NCI-H446 treated with DMSO at 0.1 percent for 48 hours (cell line): ENCODE results near the gene TRNAU1AP.
"Not testable (repeated sequence)": the region's sequence is repeated elsewhere in the genome, so short reads cannot be mapped to it uniquely, and the experiment has no call there.

Experiments used
- DNase-seq: peaks from one replicate; lab custom pipeline; 2025; lab: John Stamatoyannopoulos, UW

Gene TRNAU1AP

GRCh38 chr1:28577052-28577678 is 24.3 kb downstream of the TRNAU1AP start:
- DNase-seq, result no peak

GRCh38 chr1:28577738-28578536 is 25.1 kb downstream of the TRNAU1AP start:
- DNase-seq, result no peak

GRCh38 chr1:28578696-28579218 is 25.9 kb downstream of the TRNAU1AP start:
- DNase-seq, result no peak

- no peak for DNase-seq
These were observed 26.5 kb downstream of the TRNAU1AP start for GRCh38 chr1:28579401-28579800.

DNA sequence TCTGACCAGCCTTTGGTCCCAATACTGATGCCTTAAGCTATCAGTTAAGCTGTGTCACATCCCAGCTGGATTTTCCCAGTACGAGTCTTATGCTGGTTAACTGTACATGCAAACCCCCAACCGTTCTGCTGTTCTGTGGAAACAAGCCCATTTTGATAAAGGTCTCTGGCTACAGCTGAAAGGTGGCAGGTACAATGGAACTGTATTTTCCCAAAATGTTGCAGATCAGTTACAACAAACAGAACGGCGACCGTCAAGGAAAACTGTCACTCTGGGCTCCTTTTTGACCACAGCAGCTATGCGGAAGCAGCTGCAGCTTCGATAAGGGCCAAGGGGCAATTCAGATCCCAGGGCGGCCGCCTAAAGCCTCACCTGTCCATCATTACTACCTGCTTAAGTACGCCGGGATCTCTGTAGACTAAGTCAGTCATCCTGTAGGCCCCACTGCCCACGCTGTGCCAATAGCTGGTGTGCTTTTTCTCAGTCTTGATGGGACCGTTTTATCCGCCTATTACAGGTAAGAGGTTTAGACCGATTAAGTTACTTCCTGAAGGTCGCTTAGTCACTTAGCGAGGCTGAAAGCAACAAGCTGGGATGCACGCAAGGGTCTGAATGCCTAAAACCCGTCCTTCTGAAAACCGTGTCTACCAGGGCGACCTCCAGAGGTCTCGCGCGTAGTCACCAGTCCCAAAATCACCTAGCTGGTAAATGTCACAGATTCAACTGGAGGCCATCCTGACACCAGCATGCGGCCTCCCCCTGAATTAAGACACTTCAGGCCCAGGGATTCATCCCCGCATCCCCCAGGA is 28.0 kb downstream of the TRNAU1AP start:
- DNase-seq, result no peak

DNA sequence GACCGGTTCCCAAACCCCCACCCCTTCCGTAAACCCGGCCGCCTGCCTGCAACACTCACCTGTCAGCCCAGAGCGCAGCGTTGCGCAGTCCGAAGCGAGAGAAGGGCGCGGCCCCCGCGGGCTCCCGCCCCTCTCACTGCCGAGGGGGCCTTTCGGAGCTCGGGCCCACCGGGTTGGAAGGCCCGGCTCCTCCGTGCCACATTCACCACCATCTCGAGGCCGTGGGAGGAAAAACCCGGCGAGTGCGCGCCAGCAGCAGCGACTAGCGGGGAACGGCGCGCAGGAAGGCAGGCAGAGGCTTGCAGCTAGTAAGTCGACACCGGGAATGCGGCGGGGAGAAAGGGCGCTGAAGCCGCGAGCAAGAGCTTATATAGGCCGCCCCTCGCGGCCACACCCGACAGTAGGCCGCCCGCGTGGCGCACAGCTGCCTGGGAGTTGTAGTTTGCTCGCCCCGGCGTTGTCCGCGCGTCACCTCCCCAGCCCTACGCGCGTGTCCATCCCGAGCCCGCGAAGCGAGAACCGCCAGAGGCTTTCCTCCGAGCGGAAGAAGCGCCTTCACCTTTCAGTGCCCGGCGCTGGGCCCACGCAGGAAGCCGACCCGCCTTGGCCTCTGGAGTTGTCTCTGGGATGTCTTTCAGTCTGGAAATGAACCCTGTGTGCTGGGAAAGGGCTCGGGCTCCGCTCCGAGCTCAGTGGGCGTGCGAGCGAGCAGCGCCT is 28.8 kb downstream of the TRNAU1AP start:
- peak; percentile 95 for DNase-seq

DNA sequence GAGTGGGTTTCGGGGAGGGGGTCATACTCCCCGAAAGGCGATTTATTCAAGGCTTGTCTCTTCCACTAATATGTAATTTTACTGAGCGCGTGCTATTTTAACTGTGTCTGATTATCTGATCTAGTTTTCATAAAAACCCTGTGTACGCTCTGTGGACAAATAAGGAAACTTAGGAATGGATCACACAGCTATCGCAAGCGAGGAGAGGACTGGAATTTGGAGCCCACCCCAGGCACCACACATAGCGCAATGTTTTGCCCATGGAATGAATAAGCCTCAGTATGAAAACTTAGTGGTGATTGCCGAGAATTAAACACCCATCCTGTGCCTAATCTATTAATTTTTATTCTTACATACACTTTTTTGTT is 29.3 kb downstream of the TRNAU1AP start:
- no peak for DNase-seq

- DNase-seq, result not testable (repeated sequence)
These were observed 33.9 kb downstream of the TRNAU1AP start for GRCh38 chr1:28586585-28587391.

DNA sequence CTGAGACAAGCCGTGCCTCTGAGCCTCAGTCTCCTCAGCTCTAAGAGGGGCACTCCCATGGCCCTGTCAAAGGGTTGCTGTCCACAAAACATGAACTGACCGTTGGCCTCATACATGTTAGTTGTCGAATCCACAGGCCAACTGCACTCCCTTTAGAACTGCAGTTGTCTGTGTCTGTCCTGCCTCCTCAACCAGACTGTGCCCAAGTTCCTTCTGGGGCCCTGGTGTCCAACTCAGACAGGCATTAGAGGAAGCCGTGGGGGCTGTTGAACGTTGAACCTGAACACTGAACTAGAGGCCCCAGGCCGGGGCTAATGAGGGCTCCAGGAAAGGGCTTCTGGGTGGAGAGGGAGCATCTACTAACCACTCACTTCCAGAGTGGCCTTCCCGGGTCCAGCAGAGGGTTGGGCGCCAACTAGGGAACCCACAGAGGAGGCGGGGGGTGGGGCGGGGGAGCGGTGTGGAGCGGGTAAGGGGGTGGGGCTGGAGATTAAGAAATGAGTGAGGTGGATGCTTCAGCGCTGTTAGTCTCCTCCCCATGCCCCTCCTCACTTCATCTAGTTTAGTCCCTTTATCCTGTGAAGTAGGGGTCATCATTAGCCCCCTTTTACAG is 38.9 kb downstream of the TRNAU1AP start, which contains the start of gene RAB42:
Gene RAB42, plus strand, starts transcription at position 558 of the 613 bp plus-strand sequence. CDS start 247 bp downstream, outside the sequence.
- DNase-seq, result no peak

- DNase-seq, result no peak
These were observed 39.6 kb downstream of the TRNAU1AP start for GRCh38 chr1:28592321-28593071.

DNA sequence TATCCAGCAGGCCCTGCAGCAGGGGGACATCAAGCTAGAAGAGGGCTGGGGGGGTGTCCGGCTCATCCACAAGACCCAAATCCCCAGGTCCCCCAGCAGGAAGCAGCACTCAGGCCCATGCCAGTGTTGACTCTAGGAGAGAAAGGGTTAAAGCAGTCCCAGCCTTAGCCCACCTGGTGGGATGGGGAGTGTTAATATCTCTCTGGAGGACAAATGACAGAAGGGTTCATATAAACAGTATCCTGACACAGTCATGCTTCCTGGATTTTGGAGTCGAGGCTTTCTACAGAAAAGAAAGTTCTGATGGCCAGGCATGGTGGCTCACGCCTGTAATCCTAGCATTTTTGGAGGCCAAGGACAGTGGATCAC is 41.1 kb downstream of the TRNAU1AP start:
- DNase-seq, result not testable (repeated sequence)

GRCh38 chr1:28594686-28595411 is 42.0 kb downstream of the TRNAU1AP start:
- peak; percentile 71 for DNase-seq

DNA sequence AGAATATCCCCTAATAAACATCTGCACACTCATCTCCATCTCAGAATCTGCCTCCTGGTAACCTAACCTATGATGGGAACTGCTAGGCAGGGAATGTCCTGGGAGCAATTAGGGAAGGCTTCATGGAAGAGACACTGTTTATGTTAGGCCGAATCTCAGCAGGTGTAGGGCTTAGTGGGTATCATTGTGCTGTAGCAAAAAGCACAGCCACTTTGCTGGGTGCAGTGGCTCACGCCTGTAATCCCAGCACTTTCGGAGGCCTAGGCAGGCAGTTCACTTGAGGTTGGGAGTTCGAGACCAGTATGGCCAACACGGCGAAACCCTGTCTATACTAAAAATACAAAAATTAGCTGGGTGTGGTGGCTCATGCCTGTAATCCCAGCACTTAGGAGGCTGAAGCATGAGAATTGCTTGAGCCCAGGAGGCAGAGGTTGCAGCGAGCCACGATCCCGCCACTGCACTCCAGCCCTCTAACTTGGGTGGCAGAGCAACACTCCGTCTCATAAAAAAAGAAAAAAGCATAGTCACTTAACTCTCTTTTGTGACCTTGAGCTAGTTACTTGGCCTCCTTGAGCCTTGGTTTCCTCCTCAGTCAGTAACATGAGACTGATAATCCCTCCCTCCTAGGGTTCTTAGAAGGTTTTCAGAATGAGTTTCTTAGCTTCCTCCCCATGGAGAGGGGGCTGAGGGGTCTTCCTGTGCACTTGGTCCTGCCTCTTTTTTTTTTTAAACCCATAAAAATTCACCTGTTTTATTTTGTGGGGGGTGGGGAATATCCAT is 42.7 kb downstream of the TRNAU1AP start:
- DNase-seq, result no peak

DNA sequence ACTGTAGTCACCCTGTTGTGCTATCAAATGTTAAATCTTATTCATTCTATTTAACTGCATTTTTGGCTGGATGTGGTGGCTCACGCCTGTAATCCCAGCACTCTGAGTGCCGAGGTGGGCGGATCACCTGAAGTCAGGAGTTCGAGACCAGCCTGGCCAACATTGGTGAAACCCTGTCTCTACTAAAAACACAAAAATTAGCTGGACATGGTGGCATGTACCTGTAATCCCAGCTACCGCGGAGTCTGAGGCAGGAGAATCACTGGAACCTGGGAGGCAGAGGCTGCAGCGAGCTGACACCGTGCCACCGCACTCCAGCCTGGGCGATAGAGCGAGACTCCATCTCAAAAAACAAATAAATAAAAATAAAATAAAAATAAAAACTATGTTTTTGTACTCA is 43.4 kb downstream of the TRNAU1AP start:
- not testable (repeated sequence) for DNase-seq

DNA sequence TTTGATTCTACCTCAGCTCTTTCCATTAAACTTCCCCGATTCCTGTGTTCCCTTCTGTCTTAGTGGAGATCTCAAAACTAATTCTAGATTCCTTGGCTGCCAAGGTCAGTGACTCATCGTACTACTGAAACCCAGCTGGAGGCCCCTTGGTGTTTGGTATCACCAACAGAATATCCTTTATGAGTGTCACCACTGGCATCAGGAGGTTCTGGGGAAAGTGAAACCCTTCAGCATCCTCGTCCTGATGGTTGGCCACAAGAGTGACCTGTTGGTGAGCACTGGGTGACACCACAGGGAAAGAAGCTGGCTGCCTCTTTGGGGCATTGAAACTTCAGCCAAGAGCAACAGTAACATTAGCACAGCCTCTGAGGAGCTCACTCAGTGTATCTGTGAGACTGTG is 48.8 kb downstream of the TRNAU1AP start:
- no peak for DNase-seq

- peak; percentile 58 for DNase-seq
These were observed 49.9 kb downstream of the TRNAU1AP start for GRCh38 chr1:28602536-28603439.

GRCh38 chr1:28604411-28604810 is 51.5 kb downstream of the TRNAU1AP start:
- no peak for DNase-seq
